ENCODE data around the gene ASTN1.

Gene ASTN1

DNA sequence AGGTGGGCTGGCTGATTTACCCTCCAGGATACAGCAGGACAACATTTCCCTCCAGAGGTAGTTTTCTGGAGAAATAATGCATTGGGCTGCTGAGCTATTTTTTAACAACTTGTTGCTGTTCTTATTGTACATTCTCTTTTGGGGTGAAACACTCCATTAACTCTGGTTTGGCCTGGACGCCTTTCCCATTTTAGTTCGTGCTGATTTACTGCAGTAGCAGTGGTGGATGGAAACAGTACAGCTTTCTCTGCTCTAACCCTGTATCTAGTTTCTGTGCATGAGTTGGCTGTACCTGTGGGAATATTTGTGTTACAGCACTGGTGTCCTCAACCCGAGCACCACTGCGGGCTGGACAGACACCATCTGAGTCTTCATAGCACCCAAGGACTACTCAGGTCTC is 325.3 kb downstream of the ASTN1 start:
- no peaks in the 10 kb centered on the region for H3K9me3 ChIP-seq (ENCODE audit: control insufficient read depth, insufficient read depth, low read depth, low read length)
- no peak overlapping the region for H3K27ac ChIP-seq (ENCODE audit: extremely low read depth, low read depth, low read length)
- TF ChIP-seq ZNF292 (tag by site-specific recombination; IDR thresholded peaks at IDR 0.05; ENCODE audit: borderline replicate concordance, low read depth) (no peak), MEIS1 (CRISPR knock-in tag; IDR thresholded peaks at IDR 0.05; ENCODE audit: borderline replicate concordance) (no peak)
- TF ChIP-seq, protein P1, sequence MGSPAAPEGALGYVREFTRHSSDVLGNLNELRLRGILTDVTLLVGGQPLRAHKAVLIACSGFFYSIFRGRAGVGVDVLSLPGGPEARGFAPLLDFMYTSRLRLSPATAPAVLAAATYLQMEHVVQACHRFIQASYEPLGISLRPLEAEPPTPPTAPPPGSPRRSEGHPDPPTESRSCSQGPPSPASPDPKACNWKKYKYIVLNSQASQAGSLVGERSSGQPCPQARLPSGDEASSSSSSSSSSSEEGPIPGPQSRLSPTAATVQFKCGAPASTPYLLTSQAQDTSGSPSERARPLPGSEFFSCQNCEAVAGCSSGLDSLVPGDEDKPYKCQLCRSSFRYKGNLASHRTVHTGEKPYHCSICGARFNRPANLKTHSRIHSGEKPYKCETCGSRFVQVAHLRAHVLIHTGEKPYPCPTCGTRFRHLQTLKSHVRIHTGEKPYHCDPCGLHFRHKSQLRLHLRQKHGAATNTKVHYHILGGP (tag by site-specific recombination; IDR thresholded peaks at IDR 0.05), result no peak
- H3K36me3 ChIP-seq (ENCODE audit: control insufficient read depth in 2 of 2, insufficient read depth in 1 of 2, low read length in 2 of 2), result no peaks in the 10 kb centered on the region
- no peak overlapping the region for H3K4me3 ChIP-seq (ENCODE audit: low read depth, low read length)
- H3K4me1 ChIP-seq (ENCODE audit: control insufficient read depth, insufficient read depth, low read length), result no peaks in the 10 kb centered on the region
- CTCF ChIA-PET, result interaction anchor here (0.7 kb wide), 1 partner anchor 1024 kb away, joined by 3 read pairs; no protein-coding TSS in a partner anchor
- POLR2A ChIA-PET, result no interaction called here

DNA sequence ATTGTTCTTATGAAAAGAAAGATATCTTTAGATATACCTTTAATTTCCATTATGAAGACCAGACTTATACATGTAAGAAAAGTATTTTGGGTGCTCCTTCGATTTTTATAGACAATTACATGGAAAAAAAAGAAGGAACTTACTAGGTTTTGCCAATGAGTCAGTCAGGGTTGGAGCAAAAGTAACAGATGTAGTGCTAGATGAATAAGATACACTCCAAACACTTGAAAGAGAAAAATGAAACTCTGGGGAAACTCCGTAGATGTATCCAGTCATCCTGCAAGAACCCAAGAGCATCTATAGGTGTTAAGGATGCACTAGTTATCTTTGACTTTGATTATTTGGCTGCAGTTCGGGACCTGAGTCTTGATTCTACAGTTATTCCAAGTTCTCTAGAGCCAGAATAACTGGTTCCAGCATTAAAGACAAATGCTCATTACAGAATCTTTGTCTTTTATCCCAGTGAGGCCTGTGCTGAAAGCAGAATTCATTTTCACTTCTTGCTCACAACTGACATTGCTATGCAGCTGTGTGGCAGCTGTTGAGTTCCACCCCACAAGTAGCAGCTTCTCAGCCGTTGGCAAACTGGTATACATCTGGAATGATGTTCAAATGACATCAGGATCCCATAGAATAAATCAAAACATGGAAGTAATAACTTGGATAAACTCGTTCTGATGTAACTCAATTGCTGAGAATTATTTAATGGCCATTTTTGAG is 326.1 kb downstream of the ASTN1 start:
- ChIA-PET POLR2A (no interaction called here), CTCF (no interaction called here)
- no peak overlapping the region for H3K4me3 ChIP-seq (ENCODE audit: low read depth, low read length)
- TF ChIP-seq REPIN1 (tag by site-specific recombination; IDR thresholded peaks at IDR 0.05; ENCODE audit: low read depth), result no peak
- TF ChIP-seq ZNF433 (tag by site-specific recombination; IDR thresholded peaks at IDR 0.05; ENCODE audit: low read depth), result no peak
- no peak for TF ChIP-seq BCL11B (tag by site-specific recombination; IDR thresholded peaks at IDR 0.05; ENCODE audit: low read depth)
- no peak for TF ChIP-seq ZNF366 (tag by site-specific recombination; conservative IDR thresholded peaks at IDR 0.05)
- TF ChIP-seq ZNF514 (tag by site-specific recombination; IDR thresholded peaks at IDR 0.05), result no peak
- TF ChIP-seq, protein P2, sequence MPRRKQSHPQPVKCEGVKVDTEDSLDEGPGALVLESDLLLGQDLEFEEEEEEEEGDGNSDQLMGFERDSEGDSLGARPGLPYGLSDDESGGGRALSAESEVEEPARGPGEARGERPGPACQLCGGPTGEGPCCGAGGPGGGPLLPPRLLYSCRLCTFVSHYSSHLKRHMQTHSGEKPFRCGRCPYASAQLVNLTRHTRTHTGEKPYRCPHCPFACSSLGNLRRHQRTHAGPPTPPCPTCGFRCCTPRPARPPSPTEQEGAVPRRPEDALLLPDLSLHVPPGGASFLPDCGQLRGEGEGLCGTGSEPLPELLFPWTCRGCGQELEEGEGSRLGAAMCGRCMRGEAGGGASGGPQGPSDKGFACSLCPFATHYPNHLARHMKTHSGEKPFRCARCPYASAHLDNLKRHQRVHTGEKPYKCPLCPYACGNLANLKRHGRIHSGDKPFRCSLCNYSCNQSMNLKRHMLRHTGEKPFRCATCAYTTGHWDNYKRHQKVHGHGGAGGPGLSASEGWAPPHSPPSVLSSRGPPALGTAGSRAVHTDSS (tag by site-specific recombination; IDR thresholded peaks at IDR 0.05), result no peak
- TF ChIP-seq ZNF521 (tag by site-specific recombination; IDR thresholded peaks at IDR 0.05), result no peak
- TF ChIP-seq ZNF174 (tag by site-specific recombination; IDR thresholded peaks at IDR 0.05), result no peak
- no peak for TF ChIP-seq ZNF146 (tag by site-specific recombination; IDR thresholded peaks at IDR 0.05)
- TF ChIP-seq ZNF211 (tag by site-specific recombination; IDR thresholded peaks at IDR 0.05; ENCODE audit: low read depth), result no peak
- no peak for TF ChIP-seq YY1 (tag by site-specific recombination; IDR thresholded peaks at IDR 0.05)
- TF ChIP-seq ZNF311 (tag by site-specific recombination; IDR thresholded peaks at IDR 0.05; ENCODE audit: borderline replicate concordance), result no peak
- TF ChIP-seq ZNF280D (tag by site-specific recombination; IDR thresholded peaks at IDR 0.05), result no peak
- TF ChIP-seq, protein P3, sequence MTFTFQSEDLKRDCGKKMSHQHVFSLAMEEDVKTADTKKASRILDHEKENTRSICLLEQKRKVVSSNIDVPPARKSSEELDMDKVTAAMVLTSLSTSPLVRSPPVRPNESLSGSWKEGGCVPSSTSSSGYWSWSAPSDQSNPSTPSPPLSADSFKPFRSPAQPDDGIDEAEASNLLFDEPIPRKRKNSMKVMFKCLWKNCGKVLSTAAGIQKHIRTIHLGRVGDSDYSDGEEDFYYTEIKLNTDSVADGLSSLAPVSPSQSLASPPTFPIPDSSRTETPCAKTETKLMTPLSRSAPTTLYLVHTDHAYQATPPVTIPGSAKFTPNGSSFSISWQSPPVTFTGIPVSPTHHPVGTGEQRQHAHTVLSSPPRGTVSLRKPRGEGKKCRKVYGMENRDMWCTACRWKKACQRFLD (tag by site-specific recombination; IDR thresholded peaks at IDR 0.05), result no peak
- TF ChIP-seq ZSCAN23 (tag by site-specific recombination; IDR thresholded peaks at IDR 0.05), result no peak
- TF ChIP-seq ZXDB (tag by site-specific recombination; IDR thresholded peaks at IDR 0.05), result no peak
- TF ChIP-seq ZNF391 (tag by site-specific recombination; IDR thresholded peaks at IDR 0.05; ENCODE audit: borderline replicate concordance, low read depth), result no peak
- TF ChIP-seq ZNF701 (tag by site-specific recombination; IDR thresholded peaks at IDR 0.05), result no peak
- no peak for TF ChIP-seq ZNF169 (tag by site-specific recombination; IDR thresholded peaks at IDR 0.05)
- no peaks in the 10 kb centered on the region for H3K36me3 ChIP-seq (ENCODE audit: control insufficient read depth in 2 of 2, insufficient read depth in 1 of 2, low read length in 2 of 2)
- no peaks in the 10 kb centered on the region for H3K4me1 ChIP-seq (ENCODE audit: control insufficient read depth, insufficient read depth, low read length)
- no peak overlapping the region for H3K27ac ChIP-seq (ENCODE audit: extremely low read depth, low read depth, low read length)
- H3K9me3 ChIP-seq (ENCODE audit: control insufficient read depth, insufficient read depth, low read depth, low read length), result no peaks in the 10 kb centered on the region
